Stimulated activated memory B cell treated with anti-CD40 and anti-IgM and Interleukin-4, amounts not matched to agents 10 μg/mL and 1 μg/mL and 100 μg/mL, for 72 hours (primary cell): ENCODE data around the gene CIP2A.

Experiments used
- ATAC-seq: fragments of 150-1000 bp; cut with Tn5 transposase; 2 replicates; pipeline ENCODE4 v1.10.0; 2021
- H3K27ac Mint-ChIP-seq: one replicate; pipeline ENCODE4 v1.8.0; 2022; ENCODE audit warnings: mild to moderate bottlenecking, mixed read lengths
- H3K27me3 Mint-ChIP-seq: one replicate; pipeline ENCODE4 v1.8.0; 2022; ENCODE audit warnings: mixed read lengths
- H3K36me3 Mint-ChIP-seq: one replicate; pipeline ENCODE4 v1.8.0; 2022; ENCODE audit warnings: mixed read lengths
- H3K4me1 Mint-ChIP-seq: one replicate; pipeline ENCODE4 v1.8.0; 2022; ENCODE audit warnings: mixed read lengths
- H3K4me3 Mint-ChIP-seq: one replicate; pipeline ENCODE4 v1.8.0; 2022; ENCODE audit warnings: mild to moderate bottlenecking, moderate library complexity, mixed read lengths
- H3K9me3 Mint-ChIP-seq: one replicate; pipeline ENCODE4 v1.8.0; 2022; ENCODE audit warnings: mixed read lengths

Gene CIP2A

DNA sequence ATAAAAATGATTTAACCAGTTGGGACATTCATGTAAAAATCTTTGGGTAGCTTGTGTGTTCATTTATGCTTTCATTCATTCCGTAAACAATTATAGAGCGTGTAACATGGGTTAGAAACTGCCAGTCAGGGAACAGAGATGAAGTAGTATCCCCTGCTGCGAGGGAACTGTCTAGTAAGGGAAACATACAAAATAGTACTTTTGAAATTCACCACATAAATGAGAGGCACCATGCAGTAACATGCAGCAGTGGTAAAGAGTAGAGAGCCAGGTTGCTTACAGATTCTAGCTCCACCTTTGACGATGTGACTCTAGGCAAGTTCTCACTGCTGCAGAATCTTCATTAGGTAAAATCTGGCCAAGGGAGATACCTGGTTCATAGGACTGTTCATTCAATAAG is 1.2 kb upstream of the CIP2A start:
- Mint-ChIP-seq H3K27me3 (no peaks in the 10 kb centered on the region), H3K4me1 (peaks cover 51% of the 10 kb centered on the region), H3K36me3 (no peaks in the 10 kb centered on the region), H3K27ac (peak overlapping the region; percentile 100), H3K9me3 (no peaks in the 10 kb centered on the region), H3K4me3 (peak overlapping the region; percentile 98)
- no peak for ATAC-seq

DNA sequence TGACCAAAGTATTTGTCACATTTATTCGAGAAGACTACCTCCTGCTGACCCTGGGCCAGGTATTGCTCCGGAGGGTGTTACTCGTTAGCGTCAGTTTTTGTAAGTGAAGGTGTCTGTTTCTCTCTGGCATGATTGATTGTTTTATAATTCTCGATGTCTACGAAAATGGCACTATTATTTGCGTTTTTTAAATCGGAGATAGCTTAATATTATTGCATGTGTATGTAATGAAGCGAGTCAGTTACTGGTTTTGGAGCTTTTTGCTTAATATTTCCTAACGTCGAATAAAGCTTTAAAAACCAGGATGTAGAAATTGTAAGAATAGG is 723 bp upstream of the CIP2A start:
- no peak for ATAC-seq
- H3K4me1 Mint-ChIP-seq = peaks cover 52% of the 10 kb centered on the region
- peak overlapping the region; percentile 98 for H3K4me3 Mint-ChIP-seq
- H3K27me3 Mint-ChIP-seq = no peaks in the 10 kb centered on the region
- H3K9me3 Mint-ChIP-seq = no peaks in the 10 kb centered on the region
- H3K36me3 Mint-ChIP-seq = no peaks in the 10 kb centered on the region
- peak overlapping the region; percentile 100 for H3K27ac Mint-ChIP-seq

DNA sequence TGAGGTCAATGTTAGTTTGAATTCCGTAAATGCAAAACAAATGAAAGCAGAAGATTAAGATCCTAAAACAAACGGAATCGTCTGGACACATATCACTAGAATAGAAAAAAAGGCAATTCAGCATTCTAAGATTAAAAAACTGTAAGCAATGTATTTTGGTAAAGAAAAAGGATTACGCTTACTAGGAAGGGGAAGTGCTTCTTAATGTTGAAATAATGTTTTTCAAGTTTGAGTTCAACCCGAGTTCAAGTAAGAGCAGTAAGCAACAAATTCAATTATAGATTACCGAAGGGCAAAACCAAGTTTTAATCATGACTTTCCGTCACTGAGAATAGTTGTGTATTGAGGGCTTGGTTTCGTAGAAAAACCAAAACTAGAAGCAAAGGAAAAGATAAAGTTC is 637 bp downstream of the CIP2A start:
- Mint-ChIP-seq H3K4me1 (peaks cover 52% of the 10 kb centered on the region), H3K36me3 (peaks cover under 1% of the 10 kb centered on the region), H3K9me3 (no peaks in the 10 kb centered on the region), H3K4me3 (peak overlapping the region; percentile 98), H3K27ac (peak overlapping the region; percentile 100), H3K27me3 (no peaks in the 10 kb centered on the region)
- no peak for ATAC-seq

DNA sequence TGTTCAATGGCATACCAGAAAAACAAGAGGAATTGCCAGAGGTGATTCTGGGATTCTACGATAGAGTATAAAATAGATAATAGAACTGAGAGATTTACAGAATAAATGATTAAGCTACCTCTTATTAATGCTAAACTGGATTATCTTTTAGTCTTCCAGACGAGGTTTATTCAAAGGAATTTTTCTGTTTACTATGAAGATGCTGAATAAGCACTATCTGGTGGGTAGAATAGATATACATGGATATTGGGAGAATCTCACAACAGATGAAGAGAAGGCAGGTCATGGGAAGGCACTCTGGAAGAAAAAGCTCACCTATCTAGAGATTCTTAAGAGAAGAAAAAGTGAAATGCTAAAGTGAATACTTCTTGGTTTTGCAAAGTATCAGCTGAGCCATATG is 11.2 kb downstream of the CIP2A start:
- Mint-ChIP-seq H3K4me1 (no peaks in the 10 kb centered on the region), H3K36me3 (peaks cover 24% of the 10 kb centered on the region), H3K9me3 (peaks cover 3% of the 10 kb centered on the region), H3K27me3 (no peaks in the 10 kb centered on the region), H3K27ac (no peak overlapping the region), H3K4me3 (no peak overlapping the region)
- ATAC-seq = no peak

DNA sequence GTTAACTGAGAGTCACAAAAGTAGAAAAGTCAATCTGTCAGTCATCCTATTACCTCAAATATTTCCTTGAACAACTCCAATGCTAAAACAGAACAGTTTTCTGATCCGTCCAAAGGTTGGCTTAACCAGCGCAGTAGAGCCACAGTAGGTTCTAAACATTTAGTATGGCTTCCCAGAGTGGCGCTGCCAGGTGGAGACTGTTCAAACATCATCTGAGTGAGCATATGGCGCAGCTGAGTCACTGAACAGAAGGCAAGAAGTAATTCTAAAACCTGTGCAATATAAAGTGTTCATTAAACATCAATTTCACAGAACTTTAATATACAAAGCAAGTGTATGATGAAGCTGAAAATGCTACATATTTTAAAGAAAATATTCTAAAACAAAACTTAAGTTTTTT is 19.9 kb downstream of the CIP2A start:
- no peak for ATAC-seq
- Mint-ChIP-seq H3K27ac (no peak overlapping the region), H3K9me3 (peaks cover 3% of the 10 kb centered on the region), H3K4me3 (no peak overlapping the region), H3K27me3 (no peaks in the 10 kb centered on the region), H3K36me3 (peaks cover 21% of the 10 kb centered on the region), H3K4me1 (peaks cover 7% of the 10 kb centered on the region)

DNA sequence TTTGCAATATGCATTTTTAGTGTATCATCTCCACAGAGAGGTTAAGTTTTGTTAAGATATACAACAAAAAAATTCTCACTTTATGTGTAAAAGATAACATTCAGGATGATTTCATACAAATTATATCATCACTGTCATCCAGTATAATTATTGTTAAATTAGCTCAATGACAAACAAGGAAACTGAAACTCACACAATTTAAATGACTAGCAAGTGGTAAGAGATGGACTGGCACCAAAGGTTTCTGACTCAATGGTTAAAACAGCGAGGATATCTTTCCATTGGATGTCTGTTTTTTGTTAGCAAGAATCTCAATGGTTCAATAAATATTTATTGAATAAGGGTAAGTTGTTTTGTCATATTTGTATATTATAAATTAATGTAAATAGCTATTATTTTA is 22.6 kb downstream of the CIP2A start:
- no peak for ATAC-seq
- Mint-ChIP-seq H3K4me3 (no peak overlapping the region), H3K9me3 (no peaks in the 10 kb centered on the region), H3K27me3 (no peaks in the 10 kb centered on the region), H3K27ac (no peak overlapping the region), H3K36me3 (peaks cover 6% of the 10 kb centered on the region), H3K4me1 (peaks cover 7% of the 10 kb centered on the region)

DNA sequence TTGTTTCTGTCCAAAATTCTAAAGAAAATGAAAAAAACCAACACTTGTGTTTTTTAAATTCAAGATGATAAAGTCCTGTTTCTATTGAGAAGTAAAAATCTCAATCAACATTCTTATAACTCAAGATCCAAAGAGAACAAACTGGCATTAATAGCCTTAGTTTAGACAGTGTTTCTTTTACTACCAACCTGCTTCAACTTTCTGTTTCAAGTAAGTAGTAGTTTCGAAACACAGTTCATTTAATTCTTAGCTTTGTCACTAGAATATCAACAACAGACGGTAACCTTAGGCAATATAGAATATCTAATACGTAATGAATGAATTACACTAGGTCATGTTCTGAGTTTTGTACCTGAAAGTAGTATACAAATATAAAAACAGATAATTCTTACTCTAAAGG is 23.7 kb downstream of the CIP2A start:
- Mint-ChIP-seq H3K4me3 (no peak overlapping the region), H3K27ac (no peak overlapping the region), H3K27me3 (no peaks in the 10 kb centered on the region), H3K36me3 (peaks cover 13% of the 10 kb centered on the region), H3K9me3 (no peaks in the 10 kb centered on the region), H3K4me1 (peaks cover 7% of the 10 kb centered on the region)
- no peak for ATAC-seq

DNA sequence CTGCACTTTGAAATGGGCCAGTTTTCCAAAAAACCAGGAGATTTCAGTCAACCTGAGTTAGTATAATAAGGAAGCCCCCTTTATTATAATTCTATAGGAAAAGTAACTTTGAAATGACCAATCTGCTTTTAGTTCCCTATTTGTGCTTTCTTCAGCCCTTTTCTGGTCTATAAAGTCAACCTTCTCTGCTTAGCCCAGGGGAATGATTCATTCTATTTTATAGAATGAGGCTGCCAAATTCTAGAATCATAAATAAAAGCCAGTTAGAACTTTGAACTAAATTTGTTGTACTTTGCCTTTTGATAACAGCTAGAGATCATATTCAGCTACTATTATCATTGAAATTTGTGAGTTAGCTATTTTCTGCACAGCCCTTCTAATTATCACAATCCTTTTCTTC is 24.7 kb downstream of the CIP2A start:
- Mint-ChIP-seq H3K4me1 (peaks cover 7% of the 10 kb centered on the region), H3K9me3 (no peaks in the 10 kb centered on the region), H3K27me3 (no peaks in the 10 kb centered on the region), H3K4me3 (no peak overlapping the region), H3K36me3 (peaks cover 13% of the 10 kb centered on the region), H3K27ac (no peak overlapping the region)
- ATAC-seq = no peak

DNA sequence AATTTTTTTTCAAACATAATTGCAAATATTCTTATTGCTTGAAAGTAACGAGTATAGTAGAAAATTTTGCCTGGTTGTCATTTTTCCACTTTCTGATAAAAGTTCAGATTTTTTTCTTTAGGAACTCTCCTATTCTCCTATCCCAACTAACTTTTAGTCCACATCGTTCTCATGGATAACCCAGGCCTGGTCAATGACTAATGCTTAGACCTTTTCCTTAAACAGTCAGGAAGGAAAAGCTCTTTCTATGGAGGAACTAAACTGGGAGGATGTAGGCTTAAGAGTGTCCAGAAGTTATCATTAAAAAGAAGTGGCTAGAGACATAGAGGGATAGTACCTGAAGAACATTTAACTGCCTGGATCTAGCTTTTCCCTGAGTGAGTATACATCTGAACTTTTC is 26.7 kb downstream of the CIP2A start:
- no peaks in the 10 kb centered on the region for H3K27me3 Mint-ChIP-seq
- no peak for ATAC-seq
- peaks cover 7% of the 10 kb centered on the region for H3K4me1 Mint-ChIP-seq
- H3K36me3 Mint-ChIP-seq = peaks cover 28% of the 10 kb centered on the region
- no peak overlapping the region for H3K27ac Mint-ChIP-seq
- H3K9me3 Mint-ChIP-seq = no peaks in the 10 kb centered on the region
- H3K4me3 Mint-ChIP-seq = no peak overlapping the region

DNA sequence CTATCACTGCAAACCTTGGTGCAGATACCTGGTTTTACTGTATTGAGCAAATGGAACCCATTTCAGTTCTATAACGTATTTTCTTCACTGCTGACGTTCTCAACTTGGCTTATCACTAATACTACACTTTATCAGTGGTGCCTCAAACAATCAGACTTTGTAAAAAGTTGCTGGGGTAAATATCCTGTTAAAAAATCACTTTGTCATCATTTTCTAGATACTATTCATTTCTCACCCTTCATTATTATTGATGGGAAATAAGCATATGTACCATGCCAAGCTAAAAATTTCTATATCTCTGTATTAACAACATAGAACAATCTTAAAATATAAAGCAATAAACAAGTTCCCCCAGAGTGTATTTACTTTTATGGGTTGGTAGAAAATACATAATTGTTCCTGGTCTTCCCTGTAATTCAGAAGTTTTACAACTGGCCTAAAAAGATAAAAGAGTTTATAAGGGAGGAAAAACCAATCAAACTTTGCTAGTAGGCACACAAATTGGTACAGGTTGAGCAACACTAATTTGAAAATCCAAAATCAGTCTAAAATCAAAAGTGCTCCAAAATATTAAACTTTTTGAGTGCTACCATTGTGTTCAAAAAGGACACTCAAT is 33.2 kb downstream of the CIP2A start:
- Mint-ChIP-seq H3K36me3 (peaks cover 33% of the 10 kb centered on the region), H3K4me3 (no peak overlapping the region), H3K4me1 (peaks cover 10% of the 10 kb centered on the region), H3K27ac (peak overlapping the region; percentile 12), H3K27me3 (no peaks in the 10 kb centered on the region), H3K9me3 (no peaks in the 10 kb centered on the region)
- ATAC-seq = no peak

DNA sequence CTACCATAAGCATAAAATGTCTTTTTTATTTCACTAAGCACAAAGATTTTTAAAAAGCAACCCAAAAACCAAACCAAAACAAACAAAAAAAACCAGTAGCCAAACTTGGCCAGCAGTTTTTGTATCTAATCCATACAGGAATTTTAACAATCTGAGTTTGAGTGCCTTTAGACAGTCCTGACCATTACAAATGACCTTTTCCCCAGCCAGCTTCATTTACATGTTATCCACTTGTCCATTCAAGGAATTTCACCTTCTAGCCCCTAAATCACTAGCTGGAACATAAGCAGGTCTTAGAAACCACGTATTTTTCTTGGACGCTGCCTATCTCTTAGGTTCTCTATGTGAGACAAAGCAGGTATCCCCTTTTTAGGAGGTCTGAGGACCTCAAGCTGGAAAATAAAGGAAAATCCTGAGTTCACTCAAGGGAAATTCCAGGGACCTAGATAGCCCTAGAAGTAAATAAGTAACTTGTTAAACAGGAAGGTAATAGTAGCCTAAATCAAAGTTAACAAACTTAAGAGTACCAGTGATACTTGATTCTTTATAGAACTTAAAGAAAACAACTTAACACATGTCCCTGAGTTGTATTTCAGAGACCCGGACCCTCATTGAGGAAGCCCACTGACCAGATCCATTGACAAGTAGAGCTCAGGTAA is 34.2 kb downstream of the CIP2A start:
- Mint-ChIP-seq H3K36me3 (peaks cover 29% of the 10 kb centered on the region), H3K9me3 (no peaks in the 10 kb centered on the region), H3K27me3 (no peaks in the 10 kb centered on the region), H3K27ac (peak overlapping the region; percentile 12), H3K4me3 (no peak overlapping the region), H3K4me1 (peaks cover 10% of the 10 kb centered on the region)
- ATAC-seq = no peak

DNA sequence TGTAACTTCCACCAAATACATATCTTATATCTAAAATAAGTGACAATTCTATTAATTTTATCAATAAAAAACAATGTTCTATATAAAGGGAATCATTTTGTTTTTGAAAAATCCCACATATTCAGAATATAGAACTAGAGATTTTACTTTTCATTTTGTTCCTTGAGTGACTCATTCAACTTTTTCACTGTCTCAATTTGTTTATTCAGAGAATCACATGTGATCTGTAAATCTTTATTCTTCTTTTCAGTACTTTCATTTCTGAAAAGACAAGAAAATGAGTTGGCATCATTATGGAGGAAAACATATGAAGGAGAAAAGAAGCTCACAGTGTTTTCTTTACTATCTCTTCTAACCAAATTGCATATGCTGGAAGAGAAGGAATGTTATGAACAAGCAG is 35.0 kb downstream of the CIP2A start:
- H3K36me3 Mint-ChIP-seq = peaks cover 26% of the 10 kb centered on the region
- H3K27me3 Mint-ChIP-seq = no peaks in the 10 kb centered on the region
- H3K4me3 Mint-ChIP-seq = no peak overlapping the region
- ATAC-seq = no peak
- no peaks in the 10 kb centered on the region for H3K9me3 Mint-ChIP-seq
- H3K27ac Mint-ChIP-seq = no peak overlapping the region
- peaks cover 10% of the 10 kb centered on the region for H3K4me1 Mint-ChIP-seq

DNA sequence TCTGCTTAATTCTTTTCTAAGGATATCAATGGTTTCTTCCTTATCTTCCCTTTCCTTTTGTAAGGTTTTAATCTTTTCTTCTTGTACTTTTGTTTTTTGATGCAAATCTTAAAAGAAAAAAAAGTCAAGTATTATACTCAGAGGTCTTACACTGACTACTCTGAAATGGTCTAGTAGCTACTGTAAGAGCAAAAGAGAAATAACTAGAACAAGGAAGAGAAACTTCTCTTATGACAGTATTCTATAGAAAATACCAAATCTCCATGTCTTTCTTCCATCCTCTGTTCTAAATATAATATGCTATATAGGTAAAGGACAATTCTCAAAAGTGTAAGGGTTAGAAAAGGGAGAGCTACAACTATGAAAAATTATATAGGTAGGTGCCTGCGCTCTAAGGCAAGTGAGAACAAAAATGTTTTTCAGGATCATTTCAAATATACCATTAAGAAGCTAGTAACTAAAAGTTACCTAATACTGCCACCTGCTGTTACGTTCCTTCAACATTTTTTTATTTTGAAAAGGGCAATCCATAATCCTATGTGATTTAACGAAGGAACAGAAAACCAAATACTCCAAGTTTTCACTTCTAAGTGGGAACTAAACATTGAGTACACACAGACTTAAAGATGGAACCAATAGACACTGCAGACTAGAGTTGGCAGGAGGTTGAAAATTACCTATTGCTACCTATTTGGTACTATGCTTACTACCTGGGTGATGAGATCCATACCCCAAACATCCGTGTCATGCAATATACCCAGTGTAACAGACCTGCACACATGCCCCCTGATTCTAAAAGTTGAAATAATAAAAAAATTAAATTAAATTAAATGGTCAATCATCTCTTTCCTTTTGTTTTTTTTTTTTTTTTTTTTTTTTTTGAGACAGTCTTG is 36.7 kb downstream of the CIP2A start:
- Mint-ChIP-seq H3K4me3 (no peak overlapping the region), H3K9me3 (no peaks in the 10 kb centered on the region), H3K27me3 (no peaks in the 10 kb centered on the region), H3K36me3 (peaks cover 15% of the 10 kb centered on the region), H3K27ac (peak overlapping the region; percentile 76), H3K4me1 (peaks cover 10% of the 10 kb centered on the region)
- ATAC-seq = no peak

DNA sequence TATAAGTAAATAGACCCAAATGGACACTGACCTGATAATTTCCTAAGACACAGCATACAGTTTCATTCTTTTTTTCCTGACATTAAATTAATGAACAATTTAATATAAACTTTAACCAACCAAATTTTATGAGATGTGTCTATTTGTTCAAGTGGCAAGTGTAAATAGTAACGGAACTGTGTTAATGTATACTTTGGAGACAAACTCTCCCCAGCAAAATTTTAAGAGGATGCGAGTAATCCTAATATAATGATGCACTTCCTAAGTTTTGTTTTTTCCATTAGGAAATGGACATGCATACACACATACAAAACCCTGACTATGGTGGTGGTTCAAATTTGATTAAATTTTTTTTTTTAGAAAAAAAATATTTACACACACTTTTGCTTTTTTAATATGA is 40.4 kb downstream of the CIP2A start:
- Mint-ChIP-seq H3K36me3 (peaks cover 9% of the 10 kb centered on the region), H3K9me3 (no peaks in the 10 kb centered on the region), H3K4me3 (no peak overlapping the region), H3K27me3 (no peaks in the 10 kb centered on the region), H3K4me1 (peaks cover 20% of the 10 kb centered on the region), H3K27ac (no peak overlapping the region)
- ATAC-seq = no peak

DNA sequence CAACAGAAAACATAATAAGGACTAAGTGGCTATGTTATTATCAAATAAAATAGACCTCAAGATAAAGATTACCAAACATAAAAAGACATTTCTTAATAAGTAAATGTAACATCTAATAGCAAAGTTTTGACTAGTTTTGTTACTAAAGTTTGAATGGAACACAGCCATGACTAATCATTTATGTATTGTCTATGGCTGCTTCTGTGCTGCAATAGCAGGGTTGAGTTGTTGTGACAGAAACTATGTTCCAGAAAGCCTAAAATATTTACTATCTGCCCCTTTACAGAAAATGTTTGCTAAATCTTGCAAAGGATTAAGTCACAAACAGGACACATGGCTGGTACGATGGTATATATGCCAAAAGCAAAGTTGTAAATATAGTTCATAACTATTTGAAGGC is 40.9 kb downstream of the CIP2A start:
- Mint-ChIP-seq H3K4me3 (no peak overlapping the region), H3K36me3 (peaks cover 14% of the 10 kb centered on the region), H3K27ac (no peak overlapping the region), H3K4me1 (peaks cover 20% of the 10 kb centered on the region), H3K27me3 (no peaks in the 10 kb centered on the region), H3K9me3 (no peaks in the 10 kb centered on the region)
- no peak for ATAC-seq

DNA sequence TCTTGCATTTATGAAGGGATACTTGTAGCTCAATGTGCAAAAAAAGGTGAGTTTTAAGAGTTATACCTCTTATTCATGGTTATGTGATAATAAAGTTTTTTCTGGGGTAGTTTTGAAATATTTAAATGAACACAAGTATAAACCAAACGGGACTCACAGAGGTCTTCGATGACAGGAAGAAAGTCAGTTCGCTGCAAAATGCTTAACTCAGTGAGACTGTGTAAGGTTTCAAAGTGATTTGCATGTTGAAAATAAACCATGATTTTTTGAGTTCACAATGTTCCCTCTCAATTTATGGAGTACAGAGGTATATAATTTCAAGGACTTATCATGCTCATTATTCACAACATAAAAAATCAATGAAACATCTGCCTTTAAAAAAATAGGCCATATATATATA is 42.5 kb downstream of the CIP2A start:
- peaks cover 10% of the 10 kb centered on the region for H3K4me1 Mint-ChIP-seq
- ATAC-seq = no peak
- no peaks in the 10 kb centered on the region for H3K9me3 Mint-ChIP-seq
- peak overlapping the region; percentile 83 for H3K27ac Mint-ChIP-seq
- H3K4me3 Mint-ChIP-seq = peak overlapping the region; percentile 77
- H3K36me3 Mint-ChIP-seq = peaks cover 11% of the 10 kb centered on the region
- no peaks in the 10 kb centered on the region for H3K27me3 Mint-ChIP-seq
